SK-N-MC (cell line): ENCODE data around the gene POU6F2.

Experiments
- EZH2 ChIP-seq: fragments of 200-600 bp; sonication (generic); IDR thresholded peaks from one replicate; pipeline ENCODE4 v1.6.1; 2017; ENCODE audit warnings: antibody characterized with exemption
- POLR2AphosphoS5 ChIP-seq: IDR thresholded peaks from 2 replicates; pipeline ENCODE4 v1.6.1; 2012; ENCODE audit warnings: mild to moderate bottlenecking, low read depth, low read length, borderline replicate concordance

DNA sequence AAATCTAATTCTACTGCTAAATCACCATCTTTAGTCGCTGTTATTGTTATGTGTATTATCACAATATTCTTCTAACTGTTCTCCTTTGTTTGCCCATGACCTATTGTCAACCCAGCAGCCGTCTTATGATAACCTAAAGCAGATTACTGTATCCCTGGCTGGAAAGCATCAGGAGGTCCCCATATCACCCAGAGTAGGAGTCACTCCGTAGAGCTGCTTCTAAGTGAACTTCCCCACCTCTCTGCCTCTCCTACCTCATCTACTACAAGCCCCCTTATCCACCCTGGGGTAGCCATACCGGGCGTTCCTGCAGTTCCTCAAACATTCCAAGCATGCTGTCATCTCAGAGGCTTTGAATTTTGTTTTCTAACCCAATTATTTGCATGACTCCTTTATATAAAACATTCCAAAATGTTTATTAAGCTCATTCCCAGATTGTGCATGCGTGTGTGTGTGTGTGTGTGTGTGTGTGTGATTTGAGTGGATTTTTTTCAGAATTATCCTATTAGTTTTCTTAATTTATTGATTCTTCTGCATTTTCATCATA lies 39.7 kb downstream of the POU6F2 start:
- TF ChIP-seq EZH2 (no peak), POLR2AphosphoS5 (no peak)
